CD14-positive monocyte (primary cell): ENCODE results near the gene CLCN5. TPM values are rescaled to one million over a fixed set of nuclear protein-coding genes. Genes with fewer than 3 reads are reported as not detected.
A peak's percentile ranks its signal among the peaks of the same experiment; 100 is the strongest.

Experiments
- DNase-seq, 3 donors: peaks; one replicate each; pipeline ENCODE4 v3.0.0-alpha.2; 2011 to 2022
- H2AFZ ChIP-seq: 2 replicates; pipeline ENCODE4 v1.6.0; 2012; ENCODE audit warnings: mild to moderate bottlenecking, low read depth, low read length, inconsistent platforms; ENCODE audit not compliant: insufficient read depth, poor library complexity, severe bottlenecking
- H3K27ac ChIP-seq, 2 donors: 1 replicate in 1 of 2; 2 replicates in 1 of 2; pipeline ENCODE4 v1.5.1; 2012 to 2013; ENCODE audit warnings: low read length in 2 of 2, control low read depth in 1 of 2, inconsistent platforms in 1 of 2, low read depth in 1 of 2, mild to moderate bottlenecking in 1 of 2
- H3K27me3 ChIP-seq, 2 donors: one replicate each; pipeline versions ENCODE4 v1.6.0 to v1.6.1; 2011 to 2013; ENCODE audit warnings: low read length in 2 of 2; ENCODE audit not compliant: control insufficient read depth in 2 of 2, insufficient read depth in 2 of 2
- H3K36me3 ChIP-seq, 2 donors: replicated peaks in 1 of 2; 1 replicate in 1 of 2; 2 replicates in 1 of 2; pipeline versions ENCODE4 v1.5.1 to v1.6.1; 2012 to 2013; ENCODE audit warnings: low read length in 2 of 2, control low read depth in 1 of 2, inconsistent platforms in 1 of 2, mild to moderate bottlenecking in 1 of 2; ENCODE audit not compliant: insufficient read depth in 2 of 2, control insufficient read depth in 1 of 2
- H3K4me1 ChIP-seq, 2 donors: 1 replicate in 1 of 2; 2 replicates in 1 of 2; pipeline versions ENCODE4 v1.5.1 to v1.6.1; 2012 to 2013; ENCODE audit warnings: low read length in 2 of 2, control low read depth in 1 of 2, inconsistent platforms in 1 of 2, mild to moderate bottlenecking in 1 of 2, moderate library complexity in 1 of 2; ENCODE audit not compliant: insufficient read depth in 2 of 2, control insufficient read depth in 1 of 2
- H3K4me2 ChIP-seq: replicated peaks from 2 replicates; pipeline ENCODE3; 2012; ENCODE audit warnings: low read length, moderate library complexity, mild to moderate bottlenecking; ENCODE audit not compliant: poor library complexity, severe bottlenecking; ENCODE audit errors: extremely low read depth
- H3K4me3 ChIP-seq, 3 experiments: fragments of 200-600 bp in 1 of 3; sonication (generic) in 1 of 3; replicated peaks in 1 of 3; 1 replicate in 2 of 3; 2 replicates in 1 of 3; pipeline ENCODE4 v1.5.1; 2011 to 2013; ENCODE audit warnings: low read length in 3 of 3, mild to moderate bottlenecking in 3 of 3, control low read depth in 2 of 3, low read depth in 2 of 3, inconsistent platforms in 1 of 3, moderate library complexity in 1 of 3
- H3K79me2 ChIP-seq: 2 replicates; pipeline ENCODE4 v1.6.0; 2012; ENCODE audit warnings: mild to moderate bottlenecking, control low read depth, inconsistent platforms, low read length, moderate library complexity; ENCODE audit not compliant: insufficient read depth
- H3K9ac ChIP-seq: 2 replicates; pipeline ENCODE4 v1.6.0; 2017; ENCODE audit warnings: low read length, mild to moderate bottlenecking; ENCODE audit not compliant: insufficient read depth, poor library complexity, severe bottlenecking
- H3K9me3 ChIP-seq, 2 donors: replicated peaks in 1 of 2; 1 replicate in 1 of 2; 2 replicates in 1 of 2; pipeline versions ENCODE4 v1.5.1 to v1.6.1; 2012 to 2013; ENCODE audit warnings: low read length in 2 of 2, control low read depth in 1 of 2; ENCODE audit not compliant: control insufficient read depth in 1 of 2, insufficient read depth in 1 of 2
- H4K20me1 ChIP-seq: 2 replicates; pipeline ENCODE4 v1.6.0; 2012; ENCODE audit warnings: mild to moderate bottlenecking, low read length, control low read depth, moderate library complexity; ENCODE audit not compliant: insufficient read depth
- H3K27ac Mint-ChIP-seq, 7 donors: one replicate each; pipeline ENCODE4 v1.8.0; 2020; ENCODE audit warnings: mild to moderate bottlenecking in 7 of 7, mixed read lengths in 7 of 7, moderate library complexity in 6 of 7, inconsistent platforms in 2 of 7
- H3K27me3 Mint-ChIP-seq, 3 donors: one replicate each; pipeline ENCODE4 v1.8.0; 2021 to 2022; ENCODE audit warnings: low read depth in 3 of 3, mild to moderate bottlenecking in 3 of 3, mixed read lengths in 3 of 3, moderate library complexity in 3 of 3, inconsistent platforms in 1 of 3
- H3K36me3 Mint-ChIP-seq, 2 donors: one replicate each; pipeline ENCODE4 v1.8.0; 2020; ENCODE audit warnings: mixed read lengths in 2 of 2, inconsistent platforms in 1 of 2, mild to moderate bottlenecking in 1 of 2
- H3K4me1 Mint-ChIP-seq: one replicate; pipeline ENCODE4 v1.8.0; 2020; ENCODE audit warnings: mild to moderate bottlenecking, mixed read lengths
- H3K4me3 Mint-ChIP-seq, 2 donors: one replicate each; pipeline ENCODE4 v1.8.0; 2020; ENCODE audit warnings: mild to moderate bottlenecking in 2 of 2, mixed read lengths in 2 of 2, moderate library complexity in 1 of 2
- H3K9me3 Mint-ChIP-seq, 7 donors: one replicate each; pipeline ENCODE4 v1.8.0; 2020 to 2022; ENCODE audit warnings: mixed read lengths in 7 of 7, mild to moderate bottlenecking in 6 of 7, moderate library complexity in 6 of 7, inconsistent platforms in 2 of 7
- CTCF ChIP-seq: fragments of 200-600 bp; IDR thresholded peaks from one replicate; pipeline ENCODE4 v1.8.0; 2022; ENCODE audit warnings: antibody characterized with exemption, mild to moderate bottlenecking
- WGBS: methylation state at CpG from one replicate; pipeline ENCODE4 v1.1.5; 2013; ENCODE audit warnings: missing lambda C conversion rate; ENCODE audit not compliant: insufficient coverage; 5-methylcytosine and 5-hydroxymethylcytosine counted together
- intact Hi-C, 2 donors: fragments of 100-400 bp; cut with micrococcal nuclease; formaldehyde crosslinking; loops; one replicate each; pipeline versions ENCODE4 v1.15.0 to v1.15.1; 2023
- polyA plus RNA-seq, 3 donors: library from polyadenylated mRNA; depleted of rRNA in 1 of 3; unstranded in 2 of 3; stranded (reverse) in 1 of 3; fragments of 300-500 nt in 2 of 3; fragments of >200 nt in 1 of 3; fragmentation: Illumina TruSeq in 2 of 3; gene quantifications; 1 replicate in 2 of 3; 2 replicates in 1 of 3; pipeline ENCODE4 v1.2.3, GENCODE V29; 2012 to 2021

Gene CLCN5
- polyA plus RNA-seq, 3 donors, result 4.1 to 4.2 (median 4.1) TPM

DNA sequence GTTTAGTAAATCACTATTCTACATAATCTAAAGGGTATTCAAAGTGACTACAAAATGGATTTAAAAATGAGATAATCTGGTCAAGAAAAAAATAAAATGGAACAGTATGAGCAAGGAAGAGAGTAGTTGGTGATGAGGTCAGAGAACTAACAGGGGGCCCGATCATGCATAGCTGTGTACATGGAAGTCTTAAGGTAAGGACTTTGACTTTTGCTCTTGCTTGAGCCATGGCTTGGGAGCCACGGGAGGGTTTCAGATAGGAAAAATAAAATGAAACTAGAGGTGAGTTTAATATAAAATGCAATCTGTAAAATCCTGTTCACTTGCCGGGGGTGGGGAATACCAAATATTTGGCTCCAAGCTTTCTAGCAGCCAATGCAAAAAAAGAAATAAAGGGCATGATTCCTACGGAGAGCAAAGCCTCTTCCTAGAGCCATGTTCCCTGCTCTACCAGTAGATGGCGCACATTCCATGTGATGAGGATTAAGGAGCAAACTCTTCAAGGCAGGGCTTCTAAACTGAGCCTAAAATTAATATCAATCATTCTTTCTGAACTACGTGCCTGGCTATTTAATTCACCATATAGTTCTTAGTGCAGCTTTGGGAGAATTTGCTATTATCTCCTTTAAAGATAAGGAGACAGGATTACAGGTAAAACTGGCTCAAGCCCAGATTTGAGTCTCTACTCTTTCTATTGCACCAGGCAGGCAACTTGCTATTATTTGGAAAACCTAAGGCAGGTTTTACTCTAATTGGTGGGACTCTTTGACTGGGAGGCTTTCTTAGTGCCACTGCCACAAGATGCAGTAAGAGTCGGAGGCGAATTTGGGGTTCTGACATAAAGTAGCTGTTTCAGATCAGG is 6.8 kb upstream of the CLCN5 start:
- peak; percentile 36 to 50 (median 46) for DNase-seq
- peaks cover 0 to 1% (median 0%) of the 10 kb centered on the region in 3 donors for H3K27me3 Mint-ChIP-seq
- no peak overlapping the region for H3K4me3 Mint-ChIP-seq
- no peak overlapping the region for H3K27ac Mint-ChIP-seq
- H3K4me1 Mint-ChIP-seq, result peaks cover under 1% of the 10 kb centered on the region
- no peaks in the 10 kb centered on the region for H3K79me2 ChIP-seq
- intact Hi-C loops, result loop anchor here (5.0 to 10.0 kb wide), 2 partner anchors 667 to 669 kb away; no protein-coding TSS in a partner anchor
- peaks cover 0 to 3% (median 0%) of the 10 kb centered on the region in 7 donors for H3K9me3 Mint-ChIP-seq
- no peaks in the 10 kb centered on the region for H3K9me3 ChIP-seq
- H3K4me3 ChIP-seq, result no peak overlapping the region
- no peak overlapping the region for H2AFZ ChIP-seq
- H3K4me1 ChIP-seq, result no peaks in the 10 kb centered on the region
- no peak overlapping the region for H3K4me2 ChIP-seq
- H3K36me3 ChIP-seq, result no peaks in the 10 kb centered on the region
- H3K27ac ChIP-seq, result no peak overlapping the region
- H3K27me3 ChIP-seq, result no peaks in the 10 kb centered on the region
- peak; percentile 73 for TF ChIP-seq CTCF
- 82% methylated on average over 2 of the region's 8 CpGs for WGBS
- H3K9ac ChIP-seq, result no peak overlapping the region
- H4K20me1 ChIP-seq, result no peaks in the 10 kb centered on the region
- no peaks in the 10 kb centered on the region for H3K36me3 Mint-ChIP-seq

- intact Hi-C loops, result loop anchor here (5.0 to 10.0 kb wide), 2 partner anchors 663 to 665 kb away; no protein-coding TSS in a partner anchor
- H3K4me2 ChIP-seq, result no peak overlapping the region
- H3K27me3 Mint-ChIP-seq, result peaks cover 0 to 7% (median 0%) of the 10 kb centered on the region in 3 donors
- H2AFZ ChIP-seq, result no peak overlapping the region
- peak overlapping the region in 1 of 7 donors; percentile 72 for H3K27ac Mint-ChIP-seq
- H3K27me3 ChIP-seq, result no peaks in the 10 kb centered on the region
- H3K9me3 Mint-ChIP-seq, result peaks cover 0 to 7% (median 0%) of the 10 kb centered on the region in 7 donors
- WGBS, result 100% methylated on average over 1 of the region's 8 CpGs
- no peaks in the 10 kb centered on the region for H3K9me3 ChIP-seq
- peaks cover 0 to 1% of the 10 kb centered on the region in 2 donors for H3K36me3 ChIP-seq
- no peak overlapping the region for H3K4me3 ChIP-seq
- H3K4me3 Mint-ChIP-seq, result no peak overlapping the region
- H4K20me1 ChIP-seq, result no peaks in the 10 kb centered on the region
- H3K9ac ChIP-seq, result no peak overlapping the region
- no peaks in the 10 kb centered on the region for H3K79me2 ChIP-seq
- no peaks in the 10 kb centered on the region for H3K36me3 Mint-ChIP-seq
- no peak overlapping the region for H3K27ac ChIP-seq
- peaks cover 14% of the 10 kb centered on the region for H3K4me1 Mint-ChIP-seq
- peaks cover 0 to 14% of the 10 kb centered on the region in 2 donors for H3K4me1 ChIP-seq
- TF ChIP-seq CTCF, result peak; percentile 88
- peak in 2 of 3 donors; percentile 12 to 15 for DNase-seq
These were observed 2.8 kb upstream of the CLCN5 start for GRCh38 chrX:49919617-49920016.
